ENCODE results near the gene PNMA1. TPM values are rescaled to one million over a fixed set of nuclear protein-coding genes. Genes with fewer than 3 reads are reported as not detected.
A peak's percentile ranks its signal among the peaks of the same experiment; 100 is the strongest.

The PNMA1 gene
- total and polyA plus RNA-seq, 9 of the 15 experiments (the other 6 are each of a cell fraction or from before 2014, with no cell fraction given): 1.7 to 26.4 (median 8.7) TPM

GRCh38 chr14:73758392-73759182 is 44.4 kb upstream of the PNMA1 start (continued):
- TF ChIP-seq CUX1 (CRISPR knock-in tag; IDR thresholded peaks at IDR 0.05) (no peak), ZNF24 (IDR thresholded peaks at IDR 0.05) (no peak), DNMT1 (IDR thresholded peaks at IDR 0.05) (no peak), TEAD1 (CRISPR knock-in tag; IDR thresholded peaks at IDR 0.05) (no peak; a peak in 1 of 4 replicates), ZNF583 (CRISPR knock-in tag; IDR thresholded peaks at IDR 0.05) (no peak; the same call in 1 of the 2 replicates), TCF7 (IDR thresholded peaks at IDR 0.05; ENCODE audit: borderline replicate concordance) (no peak), NCOA2 (IDR thresholded peaks at IDR 0.05; ENCODE audit: partially characterized antibody in 2 of 2) (no peak), RAD21 (CRISPR knock-in tag; conservative IDR thresholded peaks at IDR 0.05 in 1 of 2, IDR thresholded peaks at IDR 0.05 in 1 of 2) (peak; percentile 26 to 52; a peak in 2 of 4 replicates), NR4A1 (CRISPR knock-in tag; IDR thresholded peaks at IDR 0.05) (no peak), NR4A1 (tag; IDR thresholded peaks at IDR 0.05) (no peak), PTRF (tag; IDR thresholded peaks at IDR 0.05) (no peak), KAT2B (IDR thresholded peaks at IDR 0.05; ENCODE audit: low read depth, low read length) (no peak), IRF2 (CRISPR knock-in tag; IDR thresholded peaks at IDR 0.05) (no peak), ZBTB8A (IDR thresholded peaks at IDR 0.05; ENCODE audit: partially characterized antibody) (no peak), NBN (IDR thresholded peaks at IDR 0.05; ENCODE audit: low read depth) (peak; percentile 64; the same call in 1 of the 2 replicates), JUNB (CRISPR knock-in tag; conservative IDR thresholded peaks at IDR 0.05) (no peak), HEY1 (CRISPR knock-in tag; IDR thresholded peaks at IDR 0.05; ENCODE audit: borderline replicate concordance) (no peak), MNT (conservative IDR thresholded peaks at IDR 0.05) (peak; percentile 56 to 67)
